ENCODE data around the gene SCAP.

DNA sequence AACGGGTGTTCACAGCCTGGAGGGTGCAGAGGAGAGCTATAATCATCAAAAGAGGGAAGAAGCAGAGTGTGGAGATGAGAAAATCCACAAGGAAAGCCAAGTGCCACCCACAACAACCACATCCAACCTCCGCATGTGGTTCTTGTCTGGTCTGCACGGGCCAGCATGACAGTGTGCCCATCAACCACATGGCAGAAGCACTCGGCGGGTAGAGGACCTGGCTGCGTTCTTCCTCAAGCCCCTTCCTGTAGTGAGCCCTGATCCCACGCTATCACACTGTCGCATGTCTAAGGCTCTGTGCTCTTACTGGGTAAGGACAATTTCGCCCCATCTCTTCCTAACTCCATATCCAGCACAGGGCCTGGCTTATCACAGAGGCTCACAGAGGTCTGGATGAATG is 53.0 kb downstream of the SCAP start:
- TF ChIP-seq POLR2A (IDR thresholded peaks at IDR 0.05): no peak
- TF ChIP-seq, protein P1, sequence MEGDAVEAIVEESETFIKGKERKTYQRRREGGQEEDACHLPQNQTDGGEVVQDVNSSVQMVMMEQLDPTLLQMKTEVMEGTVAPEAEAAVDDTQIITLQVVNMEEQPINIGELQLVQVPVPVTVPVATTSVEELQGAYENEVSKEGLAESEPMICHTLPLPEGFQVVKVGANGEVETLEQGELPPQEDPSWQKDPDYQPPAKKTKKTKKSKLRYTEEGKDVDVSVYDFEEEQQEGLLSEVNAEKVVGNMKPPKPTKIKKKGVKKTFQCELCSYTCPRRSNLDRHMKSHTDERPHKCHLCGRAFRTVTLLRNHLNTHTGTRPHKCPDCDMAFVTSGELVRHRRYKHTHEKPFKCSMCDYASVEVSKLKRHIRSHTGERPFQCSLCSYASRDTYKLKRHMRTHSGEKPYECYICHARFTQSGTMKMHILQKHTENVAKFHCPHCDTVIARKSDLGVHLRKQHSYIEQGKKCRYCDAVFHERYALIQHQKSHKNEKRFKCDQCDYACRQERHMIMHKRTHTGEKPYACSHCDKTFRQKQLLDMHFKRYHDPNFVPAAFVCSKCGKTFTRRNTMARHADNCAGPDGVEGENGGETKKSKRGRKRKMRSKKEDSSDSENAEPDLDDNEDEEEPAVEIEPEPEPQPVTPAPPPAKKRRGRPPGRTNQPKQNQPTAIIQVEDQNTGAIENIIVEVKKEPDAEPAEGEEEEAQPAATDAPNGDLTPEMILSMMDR (IDR thresholded peaks at IDR 0.05): no peak
